GM19238 (cell line): ENCODE data around the gene DPYD.

Experiments used
- DNase-seq: peaks from one replicate; pipeline ENCODE4 v3.0.0; 2011; ENCODE audit warnings: low spot score; ENCODE audit not compliant: insufficient read length

Gene DPYD

GRCh38 chr1:97623220-97623619, 297.6 kb downstream of the DPYD start:
- no peak for DNase-seq

- no peak for DNase-seq
Observed at GRCh38 chr1:97621955-97622354, 298.9 kb downstream of the DPYD start.

GRCh38 chr1:97619706-97620105, 301.1 kb downstream of the DPYD start:
- DNase-seq, result no peak

GRCh38 chr1:97610748-97611147, 310.1 kb downstream of the DPYD start:
- DNase-seq, result no peak

DNA sequence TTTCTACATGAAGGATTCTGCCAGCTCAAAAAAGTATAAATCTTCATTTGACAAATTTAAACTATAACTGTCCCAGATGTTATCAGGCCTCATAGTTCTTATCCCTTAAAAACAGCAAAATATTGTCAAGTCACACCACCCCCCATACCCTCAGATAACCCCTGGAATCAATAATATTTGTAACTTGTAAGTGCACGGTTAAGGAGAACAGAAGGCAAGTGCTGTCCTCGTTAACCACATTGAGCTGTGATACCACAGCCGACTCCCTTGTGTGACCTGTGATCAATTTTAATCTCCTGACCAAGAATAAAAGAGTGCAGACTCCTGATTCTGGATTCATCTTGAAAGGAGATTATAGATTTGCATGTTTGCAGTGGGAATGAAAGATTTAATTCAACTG, 310.7 kb downstream of the DPYD start:
- no peak for DNase-seq

- no peak for DNase-seq
Observed at GRCh38 chr1:97608272-97608671, 312.6 kb downstream of the DPYD start.

- DNase-seq, result no peak
Observed at GRCh38 chr1:97603776-97604175, 317.1 kb downstream of the DPYD start.

- no peak for DNase-seq
Observed at GRCh38 chr1:97603218-97603617, 317.6 kb downstream of the DPYD start.

DNA sequence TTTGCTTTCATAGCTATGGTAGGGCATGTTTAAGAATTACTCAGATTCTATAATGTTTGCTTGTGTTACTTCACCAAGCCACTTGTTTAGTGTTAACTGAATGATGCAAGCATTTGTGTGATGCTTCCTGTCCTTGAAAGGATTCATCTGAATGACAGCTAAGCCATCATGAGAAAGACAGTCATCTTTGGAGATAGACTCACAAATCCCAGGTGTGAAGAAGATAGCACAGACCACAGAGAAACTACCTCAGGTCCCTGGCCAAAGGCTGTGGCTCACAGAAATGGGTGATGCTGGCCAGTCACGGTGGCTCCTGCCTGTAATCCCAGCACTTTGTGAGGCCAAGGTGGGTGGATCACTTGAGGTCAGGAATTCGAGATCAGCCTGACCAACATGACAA, 321.4 kb downstream of the DPYD start:
- no peak for DNase-seq

GRCh38 chr1:97593192-97593591, 327.6 kb downstream of the DPYD start:
- DNase-seq, result no peak

- DNase-seq, result no peak
Observed at GRCh38 chr1:97588772-97589171, 332.1 kb downstream of the DPYD start.

- no peak for DNase-seq
Observed at GRCh38 chr1:97581614-97582051, 339.2 kb downstream of the DPYD start.

GRCh38 chr1:97577613-97578012, 343.2 kb downstream of the DPYD start:
- no peak for DNase-seq

GRCh38 chr1:97573553-97573952, 347.3 kb downstream of the DPYD start:
- no peak for DNase-seq

DNA sequence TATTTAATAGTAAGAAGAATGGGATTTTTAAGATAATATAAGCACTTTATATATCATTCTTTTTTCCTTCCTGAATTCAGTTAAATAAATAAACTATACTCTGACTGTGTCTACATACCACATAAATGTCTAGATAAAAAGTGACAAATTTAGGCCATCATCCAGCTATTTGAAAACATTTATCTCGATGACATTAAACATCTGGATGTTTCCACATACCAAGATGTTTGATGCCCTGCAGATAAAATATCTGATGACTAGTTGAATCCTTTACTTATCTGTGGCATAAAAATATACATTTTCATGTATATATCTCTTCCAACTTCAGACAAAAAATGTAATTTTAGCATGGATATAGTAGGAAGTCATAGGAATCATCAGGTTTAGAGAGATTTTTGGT, 348.3 kb downstream of the DPYD start:
- no peak for DNase-seq

- no peak for DNase-seq
Observed at GRCh38 chr1:97571760-97572159, 349.1 kb downstream of the DPYD start.

DNA sequence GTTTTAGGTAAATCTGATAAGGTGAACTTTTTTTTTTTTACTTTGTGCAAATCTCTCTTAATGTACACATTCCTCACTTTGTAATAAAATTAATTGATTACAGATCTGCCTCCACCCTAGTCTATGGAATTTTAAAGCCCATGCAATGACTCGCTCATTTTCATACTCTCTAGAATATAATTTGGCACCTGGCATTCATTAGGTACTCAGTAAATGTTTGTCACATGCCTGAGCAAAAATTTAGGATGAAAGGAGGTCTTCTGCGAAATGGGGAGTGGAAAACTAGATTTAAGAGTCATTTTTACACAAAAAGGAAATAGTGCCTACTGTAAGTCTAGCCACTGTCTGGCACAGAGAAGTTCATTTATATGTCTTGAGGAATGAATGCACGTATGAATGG, 350.1 kb downstream of the DPYD start:
- no peak for DNase-seq

DNA sequence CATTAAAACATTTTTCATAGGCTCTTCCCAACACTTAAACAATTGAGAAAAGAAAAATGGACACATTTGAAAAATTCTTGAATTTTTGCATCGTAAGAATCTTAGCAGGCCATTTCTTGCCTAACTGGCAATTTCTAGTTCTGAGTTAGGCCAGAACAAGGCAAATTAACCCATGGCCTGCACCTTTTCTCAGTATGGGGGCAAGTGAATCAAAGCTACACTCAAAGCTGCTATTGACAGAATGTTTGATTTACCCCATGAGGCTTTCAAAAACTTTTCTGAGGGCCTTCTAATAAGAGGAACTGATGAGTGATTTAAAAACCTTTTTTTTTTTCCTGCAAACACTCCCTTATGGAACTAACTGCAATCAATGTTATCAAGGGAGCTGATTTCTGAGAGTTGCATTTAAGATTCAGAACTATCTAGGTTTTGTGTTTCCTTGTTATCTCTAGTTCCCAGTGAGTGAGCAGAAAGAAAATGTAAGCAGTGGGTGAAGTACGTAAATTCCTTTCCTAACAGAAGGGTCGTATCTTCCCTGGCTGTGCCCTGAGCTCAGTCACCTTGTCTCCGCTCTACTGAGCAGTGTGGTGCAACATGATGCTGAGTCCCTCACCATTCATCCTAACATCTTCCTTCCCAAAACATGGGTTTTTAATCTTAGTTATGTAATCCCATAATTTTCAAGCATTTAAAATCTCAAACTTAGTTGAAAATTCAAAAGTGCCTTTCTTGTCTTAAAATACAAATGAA, 353.7 kb downstream of the DPYD start:
- DNase-seq, result no peak

- no peak for DNase-seq
Observed at GRCh38 chr1:97565886-97566285, 354.9 kb downstream of the DPYD start.

DNA sequence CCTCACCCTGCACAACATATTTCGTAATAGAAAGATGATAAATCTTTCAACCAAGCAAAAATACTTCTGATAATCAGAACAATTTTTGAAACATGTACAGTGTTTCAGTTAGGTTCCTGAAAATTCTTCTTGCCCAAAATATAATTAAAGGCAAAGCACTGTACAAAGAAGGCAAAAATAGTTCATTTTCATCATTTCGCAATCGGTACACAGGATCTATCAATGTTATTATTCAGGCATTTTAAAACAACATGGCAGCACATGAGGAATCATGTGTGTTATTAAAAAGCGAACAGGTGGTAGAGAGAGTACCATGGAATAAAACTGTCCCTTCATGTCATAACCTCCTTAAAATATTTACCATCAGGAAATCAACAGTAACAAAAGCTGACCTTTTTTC, 356.9 kb downstream of the DPYD start:
- no peak for DNase-seq

GRCh38 chr1:97562081-97562480, 358.8 kb downstream of the DPYD start:
- DNase-seq, result no peak

- DNase-seq, result no peak
Observed at GRCh38 chr1:97560714-97561113, 360.1 kb downstream of the DPYD start.

- no peak for DNase-seq
Observed at GRCh38 chr1:97553971-97554370, 366.9 kb downstream of the DPYD start.

DNA sequence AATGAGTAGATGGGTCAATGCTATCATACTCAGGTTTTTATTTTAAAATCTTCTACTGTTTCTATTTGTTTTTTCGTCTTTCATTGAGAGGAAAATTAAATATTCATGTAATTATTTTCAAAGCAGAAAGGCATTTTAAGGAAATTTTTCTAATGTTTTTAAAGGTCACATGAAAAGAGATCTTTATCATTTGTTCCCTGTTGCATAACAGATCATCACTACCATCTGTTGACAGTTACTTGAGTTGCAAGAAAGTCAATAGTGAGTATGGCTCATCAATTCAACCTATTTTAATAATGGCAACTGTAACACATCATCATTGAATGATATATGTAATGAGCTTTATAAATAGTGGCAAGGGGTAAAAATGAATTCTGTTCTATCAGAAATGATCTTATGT, 369.7 kb downstream of the DPYD start:
- no peak for DNase-seq
